ENCODE results near the gene GLB1L2.

Gene GLB1L2

GRCh38 chr11:134333312-134333711, 1.5 kb downstream of the GLB1L2 start:
- H3K9ac ChIP-seq (ENCODE audit: low read length) = no peak overlapping the region
- H3K36me3 ChIP-seq (ENCODE audit: low read length) = no peaks in the 10 kb centered on the region
- no peaks in the 10 kb centered on the region for H3K79me2 ChIP-seq (ENCODE audit: insufficient read depth, low read length)
- H3K27me3 ChIP-seq (ENCODE audit: low read length) = no peaks in the 10 kb centered on the region
- no peaks in the 10 kb centered on the region for H3K9me2 ChIP-seq (replicated peaks; ENCODE audit: insufficient read depth, low read length)
- H3K27ac ChIP-seq (ENCODE audit: low read depth, low read length) = no peak overlapping the region
- H2AFZ ChIP-seq (ENCODE audit: low read depth, low read length, severe bottlenecking) = no peak overlapping the region
- H3F3A ChIP-seq (ENCODE audit: insufficient read depth) = no peaks in the 10 kb centered on the region
- no peak for TF ChIP-seq CTCF (IDR thresholded peaks at IDR 0.05; ENCODE audit: insufficient read depth, low read length, poor library complexity, severe bottlenecking)
- no peak for TF ChIP-seq EZH2phosphoT487 (conservative IDR thresholded peaks at IDR 0.05; ENCODE audit: low read length)
- H4K20me1 ChIP-seq (ENCODE audit: low read depth, low read length) = no peaks in the 10 kb centered on the region
- H3K4me3 ChIP-seq (ENCODE audit: insufficient read depth, low read length, poor library complexity, severe bottlenecking) = no peak overlapping the region
- no peaks in the 10 kb centered on the region for H3K9me3 ChIP-seq (ENCODE audit: insufficient read depth, low read length)
- no peak overlapping the region for H3K4me2 ChIP-seq (ENCODE audit: low read depth, low read length, poor library complexity, severe bottlenecking)

GRCh38 chr11:134333946-134334345, 2.2 kb downstream of the GLB1L2 start:
- no peaks in the 10 kb centered on the region for H4K20me1 ChIP-seq (ENCODE audit: low read depth, low read length)
- H3K27ac ChIP-seq (ENCODE audit: low read depth, low read length) = no peak overlapping the region
- no peak overlapping the region for H3K9ac ChIP-seq (ENCODE audit: low read length)
- no peak overlapping the region for H3K4me2 ChIP-seq (ENCODE audit: low read depth, low read length, poor library complexity, severe bottlenecking)
- H2AFZ ChIP-seq (ENCODE audit: low read depth, low read length, severe bottlenecking) = no peak overlapping the region
- H3K36me3 ChIP-seq (ENCODE audit: low read length) = no peaks in the 10 kb centered on the region
- H3K27me3 ChIP-seq (ENCODE audit: low read length) = no peaks in the 10 kb centered on the region
- no peak overlapping the region for H3K4me3 ChIP-seq (ENCODE audit: insufficient read depth, low read length, poor library complexity, severe bottlenecking)
- no peaks in the 10 kb centered on the region for H3K79me2 ChIP-seq (ENCODE audit: insufficient read depth, low read length)
- H3K9me2 ChIP-seq (replicated peaks; ENCODE audit: insufficient read depth, low read length) = no peaks in the 10 kb centered on the region
- no peaks in the 10 kb centered on the region for H3F3A ChIP-seq (ENCODE audit: insufficient read depth)
- TF ChIP-seq EZH2phosphoT487 (conservative IDR thresholded peaks at IDR 0.05; ENCODE audit: low read length) = no peak
- no peak for TF ChIP-seq CTCF (IDR thresholded peaks at IDR 0.05; ENCODE audit: insufficient read depth, low read length, poor library complexity, severe bottlenecking)
- H3K9me3 ChIP-seq (ENCODE audit: insufficient read depth, low read length) = no peaks in the 10 kb centered on the region

GRCh38 chr11:134334796-134335571, 3.2 kb downstream of the GLB1L2 start:
- Histone ChIP-seq H2AFZ (ENCODE audit: low read depth, low read length, severe bottlenecking) (no peak overlapping the region), H3K4me2 (ENCODE audit: low read depth, low read length, poor library complexity, severe bottlenecking) (no peak overlapping the region), H3K9ac (ENCODE audit: low read length) (no peak overlapping the region), H3F3A (ENCODE audit: insufficient read depth) (no peaks in the 10 kb centered on the region), H3K9me2 (replicated peaks; ENCODE audit: insufficient read depth, low read length) (no peaks in the 10 kb centered on the region), H3K36me3 (ENCODE audit: low read length) (no peaks in the 10 kb centered on the region), H3K79me2 (ENCODE audit: insufficient read depth, low read length) (no peaks in the 10 kb centered on the region), H3K27ac (ENCODE audit: low read depth, low read length) (no peak overlapping the region), H3K9me3 (ENCODE audit: insufficient read depth, low read length) (no peaks in the 10 kb centered on the region), H3K4me3 (ENCODE audit: insufficient read depth, low read length, poor library complexity, severe bottlenecking) (no peak overlapping the region), H4K20me1 (ENCODE audit: low read depth, low read length) (no peaks in the 10 kb centered on the region), H3K27me3 (ENCODE audit: low read length) (no peaks in the 10 kb centered on the region)
- TF ChIP-seq CTCF (IDR thresholded peaks at IDR 0.05; ENCODE audit: insufficient read depth, low read length, poor library complexity, severe bottlenecking) (no peak), EZH2phosphoT487 (conservative IDR thresholded peaks at IDR 0.05; ENCODE audit: low read length) (no peak)
